ENCODE results near the gene ARFIP1.

DNA sequence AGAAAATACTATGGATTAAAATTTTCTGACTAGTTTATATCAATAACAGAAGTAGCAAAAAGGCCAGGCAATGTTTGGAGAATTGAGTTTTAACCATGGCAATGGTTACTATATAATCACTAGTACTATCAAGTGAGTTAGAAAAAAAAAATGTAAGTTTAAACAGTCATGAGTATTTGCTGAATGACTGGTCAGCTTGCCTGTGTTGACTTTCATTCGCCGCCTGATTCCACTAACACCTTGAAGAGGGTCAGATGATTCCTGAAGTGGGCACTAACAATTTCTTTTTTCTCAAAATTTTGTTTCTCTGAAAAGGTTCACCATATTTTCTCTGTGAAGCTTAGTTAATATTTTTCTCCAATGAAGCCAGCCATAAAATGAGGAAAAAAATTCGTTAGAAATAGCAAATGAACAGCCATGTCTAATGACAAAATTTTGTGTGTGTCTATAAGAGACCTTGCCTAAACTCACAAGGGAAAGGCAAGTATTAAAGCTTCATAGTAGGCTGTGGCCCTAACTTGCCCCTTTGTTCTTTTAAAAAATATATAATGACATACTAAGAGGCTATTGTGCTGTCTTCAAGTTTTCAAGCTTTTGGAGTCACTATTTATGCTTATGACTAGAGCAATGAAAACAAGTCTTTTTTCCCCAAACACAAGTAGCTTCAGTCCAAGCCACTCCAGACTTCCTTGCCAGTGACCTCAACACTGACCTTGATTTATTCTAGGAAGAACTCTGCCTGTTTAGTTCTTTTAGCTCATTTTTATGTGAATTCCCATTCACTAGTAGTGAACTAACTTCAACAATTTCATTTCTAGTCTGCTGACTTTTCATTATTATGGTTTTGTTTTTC, 138.0 kb downstream of the ARFIP1 start:
- TF ChIP-seq JUND (IDR thresholded peaks at IDR 0.05; ENCODE audit: low read length) (no peak), NRF1 (IDR thresholded peaks at IDR 0.05; ENCODE audit: low read depth, low read length) (no peak), EZH2 (IDR thresholded peaks at IDR 0.05; ENCODE audit: low read depth, low read length, severe bottlenecking) (no peak), POLR2A (IDR thresholded peaks at IDR 0.05; ENCODE audit: control extremely low read depth in 1 of 2, low read depth in 2 of 2, low read length in 2 of 2) (no peak)
- TF ChIP-seq, protein P1, sequence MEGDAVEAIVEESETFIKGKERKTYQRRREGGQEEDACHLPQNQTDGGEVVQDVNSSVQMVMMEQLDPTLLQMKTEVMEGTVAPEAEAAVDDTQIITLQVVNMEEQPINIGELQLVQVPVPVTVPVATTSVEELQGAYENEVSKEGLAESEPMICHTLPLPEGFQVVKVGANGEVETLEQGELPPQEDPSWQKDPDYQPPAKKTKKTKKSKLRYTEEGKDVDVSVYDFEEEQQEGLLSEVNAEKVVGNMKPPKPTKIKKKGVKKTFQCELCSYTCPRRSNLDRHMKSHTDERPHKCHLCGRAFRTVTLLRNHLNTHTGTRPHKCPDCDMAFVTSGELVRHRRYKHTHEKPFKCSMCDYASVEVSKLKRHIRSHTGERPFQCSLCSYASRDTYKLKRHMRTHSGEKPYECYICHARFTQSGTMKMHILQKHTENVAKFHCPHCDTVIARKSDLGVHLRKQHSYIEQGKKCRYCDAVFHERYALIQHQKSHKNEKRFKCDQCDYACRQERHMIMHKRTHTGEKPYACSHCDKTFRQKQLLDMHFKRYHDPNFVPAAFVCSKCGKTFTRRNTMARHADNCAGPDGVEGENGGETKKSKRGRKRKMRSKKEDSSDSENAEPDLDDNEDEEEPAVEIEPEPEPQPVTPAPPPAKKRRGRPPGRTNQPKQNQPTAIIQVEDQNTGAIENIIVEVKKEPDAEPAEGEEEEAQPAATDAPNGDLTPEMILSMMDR (IDR thresholded peaks at IDR 0.05; ENCODE audit: control extremely low read depth in 1 of 3, insufficient read depth in 1 of 3, low read depth in 1 of 3, low read length in 3 of 3) = no peak
